NCI-H2029 treated with DMSO at 0.1 percent for 48 hours (cell line): ENCODE data around the gene XPO1.
"Not testable (repeated sequence)": the region's sequence is repeated elsewhere in the genome, so short reads cannot be mapped to it uniquely, and the experiment has no call there.

Source experiments
- DNase-seq: peaks from one replicate; lab custom pipeline; 2025; lab: John Stamatoyannopoulos, UW

Gene XPO1

DNA sequence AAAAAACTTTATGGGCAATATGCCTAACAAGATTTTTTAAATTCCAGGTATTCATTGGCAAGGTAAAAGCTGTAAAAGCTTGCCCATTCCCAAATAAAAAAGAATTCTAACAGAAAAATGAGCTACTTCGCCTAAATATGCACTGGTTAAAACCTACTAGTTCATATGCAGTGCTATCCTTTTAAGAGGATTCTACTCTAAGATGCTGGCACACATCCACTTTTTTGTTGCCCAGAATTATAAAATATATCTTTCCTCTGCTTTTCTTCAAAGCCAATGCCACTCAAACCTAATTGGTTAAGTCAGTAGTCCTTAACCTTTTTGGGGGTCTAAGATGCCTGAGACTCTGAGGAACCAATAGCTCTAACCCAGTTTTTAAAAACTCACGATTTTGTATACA, 3.2 kb downstream of the XPO1 start:
- DNase-seq, result no peak

DNA sequence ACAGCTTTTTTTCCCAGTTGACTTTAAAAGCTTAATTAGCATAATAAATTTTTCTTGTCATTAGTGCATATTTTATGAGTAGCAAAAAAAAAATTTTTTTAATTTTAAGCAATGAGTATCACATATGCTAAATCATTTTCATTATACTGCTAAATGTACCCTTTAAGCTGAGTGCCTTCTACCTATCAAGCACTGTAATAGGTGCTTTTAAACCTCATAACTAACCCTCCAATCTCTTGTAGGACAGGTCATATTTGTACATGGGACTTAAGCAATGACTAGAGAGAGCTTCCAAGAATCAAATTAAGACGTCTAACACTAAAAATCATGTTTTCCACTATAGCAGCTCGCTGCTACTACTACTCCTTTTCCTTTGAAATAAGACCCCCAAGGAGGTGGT, 7.4 kb downstream of the XPO1 start:
- DNase-seq, result no peak

- no peak for DNase-seq
These were observed 8.0 kb downstream of the XPO1 start for GRCh38 chr2:61529944-61530735.

DNA sequence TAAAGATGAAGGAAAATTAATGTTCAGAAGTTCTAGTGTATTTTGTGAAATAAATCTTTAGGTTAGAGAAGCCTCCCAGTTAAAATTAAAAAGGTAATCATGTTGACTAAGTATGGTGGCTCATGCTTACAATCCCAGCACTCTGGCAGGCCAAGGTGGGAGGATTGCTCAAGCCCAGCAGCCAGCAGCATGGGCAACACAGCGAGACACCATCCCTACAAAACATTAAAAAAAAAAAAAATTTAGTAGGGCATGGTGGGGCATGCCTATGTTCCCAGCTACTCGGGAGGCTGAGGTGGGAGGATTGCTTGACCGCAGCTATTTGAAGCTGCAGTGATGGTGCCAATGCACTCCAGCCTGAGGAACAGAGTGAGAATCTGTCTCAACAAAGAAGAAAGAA, 17.9 kb downstream of the XPO1 start:
- DNase-seq, result no peak

- DNase-seq, result no peak
These were observed 25.3 kb downstream of the XPO1 start for GRCh38 chr2:61512768-61513398.

GRCh38 chr2:61510674-61511671, 27.2 kb downstream of the XPO1 start:
- DNase-seq, result no peak

DNA sequence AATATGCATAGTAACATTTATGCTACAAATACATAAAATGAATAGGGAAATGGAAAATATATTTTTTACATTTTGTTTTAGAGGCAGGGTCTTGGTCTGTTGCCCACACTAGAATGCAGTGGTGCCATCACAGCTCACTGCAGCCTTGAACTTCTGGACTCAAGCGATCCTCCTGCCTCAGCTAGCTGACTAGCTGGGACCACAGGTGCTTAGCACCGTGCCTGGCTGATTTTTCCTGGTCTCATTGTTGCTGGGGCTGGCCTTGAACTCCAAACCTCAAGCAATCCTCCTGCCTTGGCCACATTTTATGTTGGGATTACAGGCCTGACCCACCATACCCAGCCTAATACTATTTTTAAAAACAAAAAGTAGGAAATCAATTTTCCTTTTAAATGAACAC, 33.2 kb downstream of the XPO1 start:
- no peak for DNase-seq

DNA sequence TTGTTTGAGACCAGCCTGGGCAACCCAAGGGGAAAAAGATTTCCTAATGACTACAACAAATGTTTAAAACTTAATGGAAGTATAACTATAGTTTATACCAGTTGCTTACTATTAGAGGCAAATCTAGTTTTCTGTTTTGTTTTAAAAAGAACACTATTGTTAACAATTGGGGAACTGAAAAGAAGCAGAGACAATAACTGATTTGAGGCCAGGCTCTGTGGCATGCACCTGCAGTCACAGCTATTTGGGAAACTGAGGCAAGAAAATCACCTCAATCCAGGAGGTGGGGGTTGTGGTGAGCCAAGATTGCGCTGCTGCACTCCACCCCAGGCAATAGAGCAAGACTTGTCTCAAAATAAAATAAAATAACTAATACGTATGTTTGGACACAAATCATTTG, 39.1 kb downstream of the XPO1 start:
- DNase-seq, result no peak

GRCh38 chr2:61493523-61493942, 44.6 kb downstream of the XPO1 start:
- no peak for DNase-seq

DNA sequence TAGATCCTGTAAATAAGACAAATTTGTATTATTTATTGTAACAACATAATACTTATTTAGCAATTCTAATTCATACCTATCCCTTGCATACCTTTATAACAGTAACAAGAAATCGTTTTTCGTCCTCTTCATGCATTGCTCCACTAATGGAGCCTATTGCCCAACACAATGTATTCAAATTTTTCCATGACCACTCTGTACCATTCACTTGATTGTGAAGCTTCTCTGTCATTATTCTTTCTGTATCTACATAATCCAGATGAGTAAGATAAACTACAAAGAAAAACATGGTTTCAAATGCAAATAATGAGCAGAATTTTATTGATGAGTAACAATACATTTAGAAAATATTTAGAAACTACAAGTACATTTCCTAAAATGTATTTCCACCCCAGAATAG, 45.7 kb downstream of the XPO1 start:
- DNase-seq, result no peak

DNA sequence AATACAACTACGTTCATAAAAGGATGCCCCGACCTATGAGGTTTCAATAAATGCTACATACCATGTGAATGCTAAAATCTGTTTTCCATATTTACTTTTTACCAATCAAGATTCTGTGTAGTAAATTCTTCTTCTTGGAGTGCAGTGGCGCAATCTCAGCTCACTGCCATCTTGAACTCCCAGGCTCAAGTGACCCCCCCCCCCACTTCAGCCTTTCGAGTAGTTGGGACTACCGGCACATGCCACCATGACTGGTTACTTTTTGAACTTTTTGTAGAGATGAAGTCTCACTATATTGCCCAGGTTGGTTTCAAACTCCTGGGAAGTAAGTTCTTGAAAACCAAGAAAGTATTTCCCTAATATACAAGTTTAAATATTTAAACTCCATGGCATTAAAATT, 52.9 kb downstream of the XPO1 start:
- DNase-seq, result no peak

- DNase-seq, result no peak
These were observed 60.1 kb downstream of the XPO1 start for GRCh38 chr2:61478086-61478485.

GRCh38 chr2:61476929-61477589, 61.1 kb downstream of the XPO1 start:
- DNase-seq, result not testable (repeated sequence)

DNA sequence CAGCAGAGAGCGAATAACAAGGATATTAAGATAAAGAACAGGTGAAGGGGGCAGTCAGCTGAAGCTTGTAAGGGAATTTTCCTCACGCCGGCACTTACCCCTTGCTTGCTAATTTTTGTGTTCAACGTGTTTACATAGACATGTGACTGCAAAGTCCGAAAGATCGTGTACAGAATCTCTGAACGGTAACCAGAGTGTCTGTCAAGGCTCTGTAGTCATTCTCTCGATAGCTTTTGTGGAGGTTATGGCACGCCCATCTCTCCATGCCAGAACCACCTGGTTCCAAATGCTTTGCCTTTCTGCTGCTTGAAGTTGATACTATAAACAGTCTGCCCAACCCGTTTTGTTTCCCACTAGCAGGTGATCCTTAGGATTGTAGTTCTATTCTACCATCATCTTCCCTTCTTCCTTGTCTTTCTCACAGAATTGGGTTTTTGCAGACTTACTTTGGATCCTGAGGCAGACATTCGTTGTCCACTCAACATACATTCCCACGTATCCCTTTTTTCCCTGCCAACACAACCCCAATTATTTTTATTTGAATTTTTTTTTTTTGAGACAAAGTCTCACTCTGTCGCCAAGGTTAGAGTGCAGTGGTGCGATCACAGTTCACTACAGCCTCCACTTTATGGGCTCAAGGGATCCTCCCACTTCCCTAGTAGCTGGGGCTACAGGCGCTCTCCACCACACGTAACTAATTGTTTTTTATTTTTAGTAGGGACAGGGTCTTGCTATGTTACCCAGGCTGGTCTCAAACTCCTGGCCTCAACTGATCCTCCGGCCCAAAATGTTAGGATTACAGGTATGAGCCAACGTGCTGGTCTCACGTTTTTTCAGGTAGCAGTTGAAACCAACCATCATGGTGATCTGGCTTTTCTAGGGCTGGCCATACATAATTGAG, 66.0 kb downstream of the XPO1 start:
- DNase-seq, result no peak

DNA sequence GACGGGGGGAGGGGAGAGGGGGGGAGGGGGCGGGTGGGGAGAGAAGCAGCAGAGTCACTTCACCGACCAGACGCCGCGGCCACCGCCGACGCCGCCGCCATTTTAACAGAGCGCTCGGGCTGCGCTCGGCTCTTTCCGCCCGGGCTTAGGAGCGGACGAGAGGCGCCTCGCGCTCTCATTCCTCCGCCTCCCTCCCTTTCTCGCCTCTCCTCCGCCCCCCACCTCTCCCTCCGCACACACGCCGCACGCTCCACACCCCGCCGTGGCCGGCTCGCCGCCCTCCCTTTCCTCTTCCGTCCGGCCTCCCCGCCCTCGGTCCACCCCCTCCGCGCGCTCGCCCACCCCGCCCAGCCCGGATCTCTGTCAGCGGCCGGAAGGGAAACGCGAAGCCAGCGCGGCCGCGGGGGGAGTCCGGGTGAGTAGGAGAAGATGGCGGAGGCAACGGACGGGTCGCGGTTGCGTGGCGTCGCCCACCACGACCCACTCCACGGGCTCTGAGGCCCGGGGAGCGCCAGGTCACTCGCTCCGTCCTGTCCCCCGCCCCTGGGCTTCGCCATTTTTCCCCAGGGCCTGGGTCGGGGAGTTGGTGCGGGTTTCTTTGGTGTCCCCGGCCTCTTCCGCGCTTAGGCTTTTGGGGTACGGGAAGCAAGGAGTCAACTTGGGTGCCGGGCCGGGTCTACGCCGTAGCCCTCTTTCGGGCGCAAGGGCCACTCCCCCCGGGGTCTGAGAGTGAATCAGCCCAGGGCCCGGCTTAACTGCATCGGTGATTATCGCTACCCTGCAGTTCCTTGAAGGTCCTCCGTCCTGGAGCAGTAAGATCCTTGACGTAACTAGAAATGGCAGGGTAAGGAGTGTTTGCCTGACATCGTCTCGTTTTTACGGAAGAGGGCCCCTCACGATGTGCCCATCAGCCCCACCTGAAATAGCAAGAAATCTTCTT, 66.9 kb downstream of the XPO1 start, which contains the start of gene USP34:
USP34 (minus strand) TSS at position 123 of the 940 bp plus-strand sequence. CDS start 395 bp downstream, outside the sequence.
- DNase-seq, result peak; percentile 75

- DNase-seq, result no peak
These were observed 67.8 kb downstream of the XPO1 start for GRCh38 chr2:61470122-61470951.

- no peak for DNase-seq
These were observed 68.6 kb downstream of the XPO1 start for GRCh38 chr2:61469424-61470121.

- DNase-seq, result not testable (repeated sequence)
These were observed 69.9 kb downstream of the XPO1 start for GRCh38 chr2:61468231-61468630.
